Breast epithelium (tissue), 4 donors: Measurements from ENCODE around the gene GTF2F2. TPM values are rescaled to one million over a fixed set of nuclear protein-coding genes. Genes with fewer than 3 reads are reported as not detected.
"Not testable (repeated sequence)": the region's sequence is repeated elsewhere in the genome, so short reads cannot be mapped to it uniquely, and the experiment has no call there.

Experiments used
- DNase-seq, 2 donors: peaks; one replicate each; pipeline ENCODE4 v3.0.0-alpha.2; 2019; ENCODE audit warnings: low spot score in 2 of 2
- H3K27ac ChIP-seq, 2 donors: fragments of 200-600 bp; sonication (generic) in 1 of 2; one replicate each; pipeline ENCODE4 v1.5.1; 2016 to 2019; ENCODE audit warnings: mild to moderate bottlenecking in 1 of 2
- H3K27me3 ChIP-seq, 2 donors: fragments of 200-600 bp; sonication (generic) in 1 of 2; one replicate each; pipeline versions ENCODE4 v1.5.1 to v1.6.0; 2017 to 2019; ENCODE audit warnings: control low read depth in 1 of 2, mild to moderate bottlenecking in 1 of 2
- H3K36me3 ChIP-seq: fragments of 200-600 bp; one replicate; pipeline ENCODE4 v1.5.1; 2019
- H3K4me1 ChIP-seq, 2 donors: fragments of 200-600 bp; sonication (generic); one replicate each; pipeline ENCODE4 v1.5.1; 2016 to 2019; ENCODE audit warnings: control low read depth in 1 of 2
- H3K4me3 ChIP-seq, 3 donors: fragments of 200-600 bp; sonication (generic); 1 replicate in 2 of 3; 2 replicates in 1 of 3; pipeline ENCODE4 v1.5.1; 2016 to 2019; ENCODE audit warnings: mild to moderate bottlenecking in 3 of 3, moderate library complexity in 2 of 3
- H3K9me3 ChIP-seq, 2 donors: fragments of 200-600 bp; sonication (generic) in 1 of 2; one replicate each; pipeline ENCODE4 v1.5.1; 2016 to 2019; ENCODE audit warnings: control low read depth in 1 of 2
- CTCF ChIP-seq, 3 donors: fragments of 450-650 bp; IDR thresholded peaks; one replicate each; pipeline ENCODE4 v1.5.1; 2016 to 2017; ENCODE audit warnings: antibody characterized with exemption in 3 of 3, mild to moderate bottlenecking in 3 of 3, moderate library complexity in 3 of 3
- POLR2A ChIP-seq: fragments of 450-650 bp; IDR thresholded peaks from one replicate; pipeline ENCODE4 v1.6.1; 2016; ENCODE audit warnings: antibody characterized with exemption, mild to moderate bottlenecking, moderate library complexity
- POLR2AphosphoS5 ChIP-seq, 3 donors: sonication (generic); formaldehyde crosslinking; IDR thresholded peaks; one replicate each; pipeline ENCODE4 v1.6.1; 2017; ENCODE audit warnings: antibody characterized with exemption in 3 of 3
- intact Hi-C: fragments of 100-400 bp; cut with DNase I; formaldehyde crosslinking; loops from one replicate; pipeline ENCODE4 v1.15.1; 2023; ENCODE audit warnings: low total_unique reads
- total RNA-seq, 3 donors: library from RNA; depleted of rRNA; stranded (reverse); fragments of >200 nt; gene quantifications; one replicate each; pipeline ENCODE4 v1.1.0, GENCODE V29; 2016

Gene GTF2F2
- total RNA-seq, 3 donors from 2014 or later, result 10.9 to 23.4 (median 20.6) TPM

- DNase-seq, result no peak
- Histone ChIP-seq H3K9me3 (no peaks in the 10 kb centered on the region), H3K36me3 (no peaks in the 10 kb centered on the region), H3K27ac (no peak overlapping the region), H3K27me3 (no peaks in the 10 kb centered on the region), H3K4me3 (no peak overlapping the region), H3K4me1 (no peaks in the 10 kb centered on the region)
- TF ChIP-seq CTCF (IDR thresholded peaks at IDR 0.05), result no peak
- TF ChIP-seq POLR2AphosphoS5 (IDR thresholded peaks at IDR 0.05), result no peak
- no peak for TF ChIP-seq POLR2A
- intact Hi-C loops, result no loop called here
These were observed 65.0 kb downstream of the GTF2F2 start for GRCh38 chr13:45185286-45185685.

GRCh38 chr13:45189077-45189476 lies 68.8 kb downstream of the GTF2F2 start:
- H3K4me1 ChIP-seq, intact Hi-C loops, H3K36me3 ChIP-seq, H3K4me3 ChIP-seq, H3K27me3 ChIP-seq, DNase-seq, H3K9me3 ChIP-seq, H3K27ac ChIP-seq: not testable (repeated sequence)

GRCh38 chr13:45189511-45189910 lies 69.2 kb downstream of the GTF2F2 start:
- H3K27ac ChIP-seq, DNase-seq, H3K27me3 ChIP-seq, H3K4me1 ChIP-seq, H3K9me3 ChIP-seq, H3K4me3 ChIP-seq, intact Hi-C loops, H3K36me3 ChIP-seq: not testable (repeated sequence)

- Histone ChIP-seq H3K36me3 (no peaks in the 10 kb centered on the region), H3K27ac (no peak overlapping the region), H3K4me3 (no peak overlapping the region), H3K4me1 (no peaks in the 10 kb centered on the region), H3K27me3 (no peaks in the 10 kb centered on the region), H3K9me3 (no peaks in the 10 kb centered on the region)
- DNase-seq, result no peak
- TF ChIP-seq POLR2A (no peak), CTCF (IDR thresholded peaks at IDR 0.05) (no peak), POLR2AphosphoS5 (IDR thresholded peaks at IDR 0.05) (no peak)
- intact Hi-C loops, result no loop called here
These were observed 71.6 kb downstream of the GTF2F2 start for GRCh38 chr13:45191874-45192273.

- no peaks in the 10 kb centered on the region for H3K9me3 ChIP-seq
- intact Hi-C loops, result no loop called here
- H3K4me1 ChIP-seq, result no peaks in the 10 kb centered on the region
- no peaks in the 10 kb centered on the region for H3K36me3 ChIP-seq
- peak in 1 of 2 donors; percentile 40 for DNase-seq
- TF ChIP-seq CTCF (IDR thresholded peaks at IDR 0.05) (peak in 2 of 3 donors; percentile 11 to 19), POLR2A (no peak), POLR2AphosphoS5 (IDR thresholded peaks at IDR 0.05) (no peak)
- H3K4me3 ChIP-seq, result peak overlapping the region in 2 of 3 donors; percentile 1 to 25
- no peaks in the 10 kb centered on the region for H3K27me3 ChIP-seq
- H3K27ac ChIP-seq, result no peak overlapping the region
These were observed 74.0 kb downstream of the GTF2F2 start for GRCh38 chr13:45194081-45194939.

GRCh38 chr13:45195421-45195820 lies 75.1 kb downstream of the GTF2F2 start:
- intact Hi-C loops, result no loop called here
- Histone ChIP-seq H3K27me3 (no peaks in the 10 kb centered on the region), H3K9me3 (no peaks in the 10 kb centered on the region), H3K4me3 (no peak overlapping the region), H3K36me3 (no peaks in the 10 kb centered on the region), H3K4me1 (no peaks in the 10 kb centered on the region), H3K27ac (no peak overlapping the region)
- no peak for DNase-seq
- no peak for TF ChIP-seq POLR2AphosphoS5 (IDR thresholded peaks at IDR 0.05)
- TF ChIP-seq POLR2A, result no peak
- TF ChIP-seq CTCF (IDR thresholded peaks at IDR 0.05), result no peak
